Adrenal gland (tissue), 5 donors: ENCODE data around the gene CAMTA1.

Source experiments
- POLR2A ChIP-seq, 2 donors: fragments of 450-650 bp; IDR thresholded peaks; one replicate each; pipeline ENCODE4 v1.6.1; 2017; ENCODE audit warnings: antibody characterized with exemption in 2 of 2, mild to moderate bottlenecking in 2 of 2, moderate library complexity in 1 of 2
- TF ChIP-seq, protein P1 (sequence below), 6 experiments: fragments of 450-650 bp in 4 of 6; fragments of 200-600 bp in 2 of 6; sonication (generic) in 1 of 6; IDR thresholded peaks; 1 replicate in 5 of 6; 2 replicates in 1 of 6; pipeline versions ENCODE4 v1.5.1 to v1.8.0; 2016 to 2021; ENCODE audit warnings: antibody characterized with exemption in 6 of 6, mild to moderate bottlenecking in 2 of 6, moderate library complexity in 1 of 6
- donor health status: DM: no; HTN: no; CAD: no.

DNA sequence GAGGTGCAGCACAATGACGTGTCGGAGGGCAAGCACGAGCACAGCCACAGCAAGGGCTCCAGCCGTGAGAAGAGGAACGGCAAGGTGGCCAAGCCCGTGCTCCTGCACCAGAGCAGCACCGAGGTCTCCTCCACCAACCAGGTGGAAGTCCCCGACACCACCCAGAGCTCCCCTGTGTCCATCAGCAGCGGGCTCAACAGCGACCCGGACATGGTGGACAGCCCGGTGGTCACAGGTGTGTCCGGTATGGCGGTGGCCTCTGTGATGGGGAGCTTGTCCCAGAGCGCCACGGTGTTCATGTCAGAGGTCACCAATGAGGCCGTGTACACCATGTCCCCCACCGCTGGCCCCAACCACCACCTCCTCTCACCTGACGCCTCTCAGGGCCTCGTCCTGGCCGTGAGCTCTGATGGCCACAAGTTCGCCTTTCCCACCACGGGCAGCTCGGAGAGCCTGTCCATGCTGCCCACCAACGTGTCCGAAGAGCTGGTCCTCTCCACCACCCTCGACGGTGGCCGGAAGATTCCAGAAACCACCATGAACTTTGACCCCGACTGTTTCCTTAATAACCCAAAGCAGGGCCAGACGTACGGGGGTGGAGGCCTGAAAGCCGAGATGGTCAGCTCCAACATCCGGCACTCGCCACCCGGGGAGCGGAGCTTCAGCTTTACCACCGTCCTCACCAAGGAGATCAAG, 878.3 kb downstream of the CAMTA1 start:
- TF ChIP-seq, protein P1, sequence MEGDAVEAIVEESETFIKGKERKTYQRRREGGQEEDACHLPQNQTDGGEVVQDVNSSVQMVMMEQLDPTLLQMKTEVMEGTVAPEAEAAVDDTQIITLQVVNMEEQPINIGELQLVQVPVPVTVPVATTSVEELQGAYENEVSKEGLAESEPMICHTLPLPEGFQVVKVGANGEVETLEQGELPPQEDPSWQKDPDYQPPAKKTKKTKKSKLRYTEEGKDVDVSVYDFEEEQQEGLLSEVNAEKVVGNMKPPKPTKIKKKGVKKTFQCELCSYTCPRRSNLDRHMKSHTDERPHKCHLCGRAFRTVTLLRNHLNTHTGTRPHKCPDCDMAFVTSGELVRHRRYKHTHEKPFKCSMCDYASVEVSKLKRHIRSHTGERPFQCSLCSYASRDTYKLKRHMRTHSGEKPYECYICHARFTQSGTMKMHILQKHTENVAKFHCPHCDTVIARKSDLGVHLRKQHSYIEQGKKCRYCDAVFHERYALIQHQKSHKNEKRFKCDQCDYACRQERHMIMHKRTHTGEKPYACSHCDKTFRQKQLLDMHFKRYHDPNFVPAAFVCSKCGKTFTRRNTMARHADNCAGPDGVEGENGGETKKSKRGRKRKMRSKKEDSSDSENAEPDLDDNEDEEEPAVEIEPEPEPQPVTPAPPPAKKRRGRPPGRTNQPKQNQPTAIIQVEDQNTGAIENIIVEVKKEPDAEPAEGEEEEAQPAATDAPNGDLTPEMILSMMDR (IDR thresholded peaks at IDR 0.05), result no peak
- TF ChIP-seq POLR2A (IDR thresholded peaks at IDR 0.05), result no peak
